GM21390 (cell line): ENCODE results near the gene TMEM164.
A peak's percentile ranks its signal among the peaks of the same experiment; 100 is the strongest.

Experiments
- ATAC-seq: cut with Tn5 transposase; IDR thresholded peaks from one replicate; pipeline ENCODE4 v1.9.1; 2021; ENCODE audit not compliant: unreplicated experiment

The TMEM164 gene

GRCh38 chrX:110062919-110063318 lies 60.0 kb downstream of the TMEM164 start:
- ATAC-seq = no peak

DNA sequence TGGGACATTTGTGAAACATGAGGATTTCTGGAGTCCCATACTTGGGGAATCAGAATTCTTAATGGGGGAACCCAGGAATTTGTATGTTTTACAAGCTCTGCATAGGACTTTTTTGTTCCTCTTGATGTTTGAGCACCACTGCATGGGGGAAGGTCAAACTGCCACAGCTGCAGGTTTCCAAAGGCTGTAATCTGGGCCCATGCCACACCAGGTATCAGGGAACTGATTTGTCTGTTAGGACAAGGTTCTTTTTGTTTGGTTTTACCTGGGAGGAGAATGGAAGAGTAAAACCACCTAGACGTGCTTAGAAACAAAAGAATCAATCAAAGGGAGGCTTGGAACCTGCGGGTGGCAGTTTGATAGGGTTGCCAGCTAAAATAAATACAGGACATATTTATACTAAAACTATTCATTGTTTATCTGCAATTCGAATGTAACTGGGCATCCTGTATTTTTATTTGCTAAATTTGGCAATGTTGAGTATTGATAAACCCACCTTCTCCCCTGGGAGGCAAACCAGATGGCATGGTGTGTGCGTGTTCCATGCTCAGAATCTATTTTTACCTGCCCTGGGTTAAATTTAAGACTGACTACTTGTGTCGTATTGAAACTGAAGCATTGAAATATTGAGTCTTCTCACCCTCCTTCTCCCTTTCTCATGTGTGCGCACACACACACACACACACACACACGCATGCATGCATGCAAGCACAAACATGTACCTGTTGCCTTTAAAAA lies 63.7 kb downstream of the TMEM164 start:
- no peak for ATAC-seq

DNA sequence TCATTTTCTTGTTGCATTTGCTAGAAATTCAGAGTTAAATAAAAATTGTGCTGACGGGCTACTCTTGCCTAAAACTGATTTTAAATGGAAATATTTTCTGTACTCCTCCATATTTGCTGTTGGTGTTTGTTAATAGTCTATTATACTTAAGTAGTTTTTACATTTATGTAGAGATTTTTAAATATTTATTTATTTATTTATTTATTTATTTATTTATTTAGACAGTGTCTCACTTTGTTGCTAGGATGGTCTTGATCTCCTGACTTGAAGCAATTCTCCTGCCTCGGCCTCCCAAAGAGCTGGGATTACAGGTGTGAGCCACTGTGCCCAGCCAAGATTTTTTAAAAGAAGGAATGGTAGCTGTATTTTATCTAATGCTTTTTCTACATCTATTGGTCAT lies 68.1 kb downstream of the TMEM164 start:
- no peak for ATAC-seq

GRCh38 chrX:110081320-110081719 lies 78.4 kb downstream of the TMEM164 start:
- ATAC-seq = no peak

GRCh38 chrX:110081740-110082139 lies 78.8 kb downstream of the TMEM164 start:
- ATAC-seq = no peak

DNA sequence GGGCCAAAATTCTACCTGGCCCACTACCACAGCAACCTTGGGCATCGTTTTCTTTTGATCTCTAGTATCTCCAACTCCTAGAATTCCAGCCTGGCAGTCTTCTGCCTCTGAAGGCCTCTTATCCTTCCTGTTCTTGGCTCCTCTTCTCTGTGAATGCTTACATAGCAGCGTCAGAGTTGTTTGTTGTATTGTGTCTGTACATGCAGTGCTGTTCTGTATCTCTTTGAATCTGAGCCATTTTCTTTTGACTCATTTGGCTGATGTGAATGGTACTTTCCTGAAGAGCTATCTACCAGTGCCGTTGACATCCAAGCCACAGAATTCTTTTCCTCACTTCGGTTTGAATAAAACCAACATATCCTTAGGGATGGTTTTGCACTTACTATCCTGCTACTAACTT lies 79.2 kb downstream of the TMEM164 start:
- no peak for ATAC-seq

DNA sequence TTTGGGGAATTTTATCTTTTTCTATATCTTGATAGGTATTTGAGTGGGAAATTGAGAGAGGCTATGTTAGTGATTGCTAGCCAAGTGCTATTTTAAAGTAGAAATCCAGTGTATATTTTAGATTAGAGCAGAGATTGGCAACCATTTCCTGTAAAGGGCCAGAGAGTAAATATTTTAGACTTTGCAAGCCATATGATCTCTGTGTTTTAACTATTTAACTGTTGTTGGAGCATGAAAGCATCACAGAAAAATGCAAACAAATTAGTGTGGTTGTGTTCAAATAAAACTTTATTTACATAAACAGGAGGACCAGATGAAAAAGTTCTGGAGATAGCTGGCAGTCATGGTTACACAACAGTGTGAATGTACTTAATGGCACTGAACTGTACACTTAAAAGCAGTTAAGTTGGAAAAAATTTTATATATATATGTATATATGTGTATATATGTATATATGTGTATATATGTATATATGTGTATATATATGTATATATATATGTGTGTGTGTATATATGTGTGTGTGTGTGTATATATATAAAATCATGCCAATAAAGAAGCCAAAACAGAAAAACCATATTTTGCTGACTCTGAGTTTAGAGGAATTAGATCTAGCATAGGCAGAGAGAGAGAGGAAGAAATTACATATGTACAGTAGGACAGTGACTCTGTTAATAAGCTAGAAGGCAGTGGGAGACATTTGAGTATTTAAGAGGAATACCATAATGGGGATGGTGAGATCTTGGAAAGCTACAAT lies 83.4 kb downstream of the TMEM164 start:
- ATAC-seq = peak; percentile 4

DNA sequence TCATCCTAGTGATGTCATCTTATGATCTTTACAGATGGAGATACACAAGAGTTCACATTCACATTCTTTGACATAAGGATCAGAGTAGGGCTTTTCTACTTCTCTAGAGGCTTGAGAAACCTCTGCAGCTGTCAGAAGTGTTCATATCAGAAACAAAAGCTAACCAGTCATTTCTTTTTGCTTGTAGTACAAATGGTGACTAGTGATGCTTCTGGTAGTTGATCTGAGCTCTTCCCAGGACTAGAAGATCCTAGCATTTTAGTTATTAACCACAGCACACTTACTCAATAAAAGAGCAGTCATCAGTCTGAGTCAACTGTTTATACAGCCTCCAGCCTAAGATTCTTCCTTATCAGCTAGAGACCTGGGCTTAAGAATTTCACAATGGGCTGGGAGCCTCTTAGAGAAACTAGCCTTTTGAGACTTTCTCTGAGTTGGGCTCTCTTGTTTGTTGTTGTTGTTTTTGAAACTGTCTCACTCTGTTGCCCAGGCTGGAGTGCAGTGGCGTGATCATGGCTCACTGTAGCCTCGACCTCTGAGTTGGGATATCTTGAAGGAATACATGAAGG lies 84.1 kb downstream of the TMEM164 start:
- peak; percentile 62 for ATAC-seq

- peak; percentile 28 for ATAC-seq
These were observed 84.8 kb downstream of the TMEM164 start for GRCh38 chrX:110087485-110088356.

DNA sequence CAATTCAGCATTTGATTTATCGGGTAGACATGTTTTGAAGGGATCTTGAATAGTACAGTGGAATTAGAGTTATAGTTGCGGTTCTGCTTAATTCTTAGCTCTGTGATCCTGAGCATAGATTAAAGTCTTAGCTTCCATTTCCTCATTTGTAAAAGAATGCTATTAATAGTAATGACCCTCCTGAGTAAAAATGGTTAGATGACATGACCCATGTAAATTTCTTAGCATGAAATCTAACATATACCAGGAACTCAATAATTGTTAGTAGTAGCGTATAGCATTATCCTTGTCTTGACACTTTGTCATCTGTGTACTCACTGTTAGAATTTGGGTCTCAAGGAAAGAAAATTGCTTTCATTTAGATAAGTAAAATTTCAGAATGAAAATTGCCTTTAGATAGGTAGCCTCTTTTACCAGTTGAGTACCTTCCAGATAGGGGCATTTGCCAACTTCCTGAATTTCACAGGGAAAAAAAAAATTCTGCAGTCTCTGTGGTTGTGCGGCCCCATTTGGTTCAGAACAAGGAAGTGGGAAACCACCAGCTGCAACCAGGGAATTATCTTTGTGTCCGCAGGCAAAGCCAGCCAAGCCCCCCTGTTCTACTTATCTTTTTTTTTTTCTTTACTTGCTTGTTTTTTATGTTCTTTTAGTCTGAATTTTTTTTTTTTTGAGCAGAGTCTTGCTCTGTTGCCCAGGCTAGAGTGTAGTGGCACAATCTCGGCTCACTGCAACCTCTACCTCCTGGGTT lies 86.9 kb downstream of the TMEM164 start:
- ATAC-seq = no peak

GRCh38 chrX:110097920-110098319 lies 95.0 kb downstream of the TMEM164 start:
- no peak for ATAC-seq

DNA sequence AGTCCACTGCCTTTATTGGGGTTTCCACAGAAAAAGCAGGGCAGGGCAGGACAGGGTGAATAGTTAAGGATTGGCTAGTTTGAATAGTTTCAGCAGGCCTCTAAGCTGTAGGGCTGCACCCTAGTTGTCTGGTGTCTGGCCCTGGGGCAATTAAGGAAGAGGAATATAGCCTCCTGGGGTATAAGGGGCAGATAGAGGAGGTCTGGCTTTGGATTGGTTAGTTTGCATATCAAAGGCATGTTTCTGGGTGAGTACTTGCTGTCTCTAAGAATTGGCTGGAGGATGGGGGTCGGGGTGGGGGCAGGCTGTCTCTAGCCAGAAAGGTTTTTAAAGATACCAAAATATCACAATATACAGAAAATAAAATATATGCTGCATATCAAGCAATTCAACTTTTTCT lies 100.4 kb downstream of the TMEM164 start:
- no peak for ATAC-seq

GRCh38 chrX:110104078-110104477 lies 101.2 kb downstream of the TMEM164 start:
- no peak for ATAC-seq

DNA sequence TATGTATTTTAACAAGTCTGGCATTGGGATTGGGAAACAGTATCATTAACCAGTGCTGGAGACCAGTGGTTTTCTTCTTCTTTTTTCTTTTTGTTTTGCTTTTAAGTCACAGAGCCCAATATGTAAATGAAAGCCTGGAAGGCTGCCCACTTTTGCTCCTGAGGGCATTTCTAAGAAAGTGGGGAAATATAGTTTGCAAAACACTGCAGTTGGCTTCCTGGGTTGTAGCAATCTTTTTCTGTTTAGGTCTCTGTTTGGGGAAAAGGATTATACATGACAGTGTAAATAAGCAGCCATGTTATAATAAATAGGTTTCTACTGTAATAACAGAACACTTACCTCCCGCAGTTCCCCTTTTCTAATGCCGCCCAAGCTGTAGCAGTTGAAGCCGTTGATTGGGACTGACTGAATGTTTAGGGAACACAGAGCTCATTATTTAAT lies 105.5 kb downstream of the TMEM164 start:
- peak; percentile 77 for ATAC-seq

DNA sequence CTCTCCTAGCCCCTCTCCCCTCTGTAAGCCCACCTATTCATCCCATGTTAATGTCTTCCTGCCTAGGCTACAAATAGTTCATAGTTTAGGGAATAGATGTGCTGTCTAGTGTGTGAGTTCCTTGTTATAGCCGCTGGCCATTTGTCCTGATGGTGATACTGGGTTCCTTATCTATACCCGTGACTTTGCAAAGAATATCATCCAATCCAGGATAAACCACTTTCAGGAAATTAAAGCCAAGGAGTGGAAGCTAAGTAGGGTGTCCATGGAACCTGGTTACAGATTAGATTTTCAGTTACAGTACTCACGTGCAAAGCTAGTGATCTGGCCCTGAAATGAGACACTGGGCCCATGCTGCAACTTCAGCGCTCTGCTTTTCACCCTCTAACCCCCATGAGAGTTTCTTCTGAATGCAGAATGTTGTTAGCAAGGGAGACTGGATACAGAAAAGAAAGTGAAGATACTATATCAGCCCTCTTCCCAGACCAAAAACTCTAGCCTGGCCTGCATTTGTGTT lies 111.4 kb downstream of the TMEM164 start:
- no peak for ATAC-seq

GRCh38 chrX:110116066-110116980 lies 113.4 kb downstream of the TMEM164 start:
- no peak for ATAC-seq

GRCh38 chrX:110118530-110118929 lies 115.6 kb downstream of the TMEM164 start:
- no peak for ATAC-seq

DNA sequence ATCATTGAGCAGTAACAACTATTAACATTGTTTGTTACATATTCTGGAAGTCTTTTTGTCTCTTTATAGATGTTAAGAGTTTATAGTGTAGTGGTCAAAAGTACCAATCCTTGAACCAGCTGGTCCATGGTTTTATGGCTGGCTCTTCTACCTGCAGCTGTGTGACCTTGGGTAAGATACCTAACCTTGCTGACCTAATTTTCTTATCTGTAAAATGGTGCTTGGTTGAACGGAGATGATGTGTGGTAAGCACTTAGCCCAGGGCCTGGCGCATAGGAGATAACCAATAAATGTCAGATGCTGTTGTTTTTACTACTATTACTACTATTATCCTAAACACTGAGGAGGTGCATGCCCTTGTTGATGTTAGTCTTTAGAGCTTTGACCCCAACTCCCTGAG lies 116.6 kb downstream of the TMEM164 start:
- ATAC-seq = no peak

- ATAC-seq = no peak
These were observed 117.1 kb downstream of the TMEM164 start for GRCh38 chrX:110120025-110120424.
